ENCODE results near the gene CTR9. TPM values are rescaled to one million over a fixed set of nuclear protein-coding genes. Genes with fewer than 3 reads are reported as not detected.

The CTR9 gene
- total and polyA plus RNA-seq, 2 of the 13 experiments (the other 11 are each of a cell fraction or from before 2014, with no cell fraction given), result 6.6 to 22.1 TPM

DNA sequence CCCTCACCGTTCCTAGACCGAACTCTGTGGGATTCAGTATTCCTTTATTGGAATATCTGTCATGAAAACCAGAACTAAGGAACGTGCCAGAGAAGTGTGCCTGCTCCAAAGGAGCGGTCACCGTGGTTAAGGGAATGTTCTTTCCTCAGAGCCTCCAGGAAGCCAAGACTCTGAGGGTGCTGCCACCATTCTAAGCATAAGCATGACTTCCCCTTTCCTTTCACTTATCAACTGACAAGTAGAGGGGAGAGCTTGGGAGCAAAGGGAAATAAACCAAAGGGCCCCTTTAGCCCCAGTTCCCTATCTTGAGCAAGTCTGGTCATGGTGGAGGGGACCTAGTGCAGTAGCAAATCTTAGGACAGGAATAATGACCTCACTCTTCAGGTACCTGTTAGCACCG, 26.8 kb downstream of the CTR9 start (continued):
- TF ChIP-seq, protein P1, sequence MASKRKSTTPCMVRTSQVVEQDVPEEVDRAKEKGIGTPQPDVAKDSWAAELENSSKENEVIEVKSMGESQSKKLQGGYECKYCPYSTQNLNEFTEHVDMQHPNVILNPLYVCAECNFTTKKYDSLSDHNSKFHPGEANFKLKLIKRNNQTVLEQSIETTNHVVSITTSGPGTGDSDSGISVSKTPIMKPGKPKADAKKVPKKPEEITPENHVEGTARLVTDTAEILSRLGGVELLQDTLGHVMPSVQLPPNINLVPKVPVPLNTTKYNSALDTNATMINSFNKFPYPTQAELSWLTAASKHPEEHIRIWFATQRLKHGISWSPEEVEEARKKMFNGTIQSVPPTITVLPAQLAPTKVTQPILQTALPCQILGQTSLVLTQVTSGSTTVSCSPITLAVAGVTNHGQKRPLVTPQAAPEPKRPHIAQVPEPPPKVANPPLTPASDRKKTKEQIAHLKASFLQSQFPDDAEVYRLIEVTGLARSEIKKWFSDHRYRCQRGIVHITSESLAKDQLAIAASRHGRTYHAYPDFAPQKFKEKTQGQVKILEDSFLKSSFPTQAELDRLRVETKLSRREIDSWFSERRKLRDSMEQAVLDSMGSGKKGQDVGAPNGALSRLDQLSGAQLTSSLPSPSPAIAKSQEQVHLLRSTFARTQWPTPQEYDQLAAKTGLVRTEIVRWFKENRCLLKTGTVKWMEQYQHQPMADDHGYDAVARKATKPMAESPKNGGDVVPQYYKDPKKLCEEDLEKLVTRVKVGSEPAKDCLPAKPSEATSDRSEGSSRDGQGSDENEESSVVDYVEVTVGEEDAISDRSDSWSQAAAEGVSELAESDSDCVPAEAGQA (IDR thresholded peaks at IDR 0.05; ENCODE audit: low read depth), result no peak
- TF ChIP-seq, protein P1 (CRISPR knock-in tag; IDR thresholded peaks at IDR 0.05; ENCODE audit: borderline replicate concordance), result no peak
- no peak for TF ChIP-seq ZNF136 (CRISPR knock-in tag; IDR thresholded peaks at IDR 0.05; ENCODE audit: low read depth)
- TF ChIP-seq ZNF543 (CRISPR knock-in tag; IDR thresholded peaks at IDR 0.05), result no peak
- no peak for TF ChIP-seq HNRNPK (IDR thresholded peaks at IDR 0.05; ENCODE audit: low read depth, low read length, poor library complexity, severe bottlenecking)

DNA sequence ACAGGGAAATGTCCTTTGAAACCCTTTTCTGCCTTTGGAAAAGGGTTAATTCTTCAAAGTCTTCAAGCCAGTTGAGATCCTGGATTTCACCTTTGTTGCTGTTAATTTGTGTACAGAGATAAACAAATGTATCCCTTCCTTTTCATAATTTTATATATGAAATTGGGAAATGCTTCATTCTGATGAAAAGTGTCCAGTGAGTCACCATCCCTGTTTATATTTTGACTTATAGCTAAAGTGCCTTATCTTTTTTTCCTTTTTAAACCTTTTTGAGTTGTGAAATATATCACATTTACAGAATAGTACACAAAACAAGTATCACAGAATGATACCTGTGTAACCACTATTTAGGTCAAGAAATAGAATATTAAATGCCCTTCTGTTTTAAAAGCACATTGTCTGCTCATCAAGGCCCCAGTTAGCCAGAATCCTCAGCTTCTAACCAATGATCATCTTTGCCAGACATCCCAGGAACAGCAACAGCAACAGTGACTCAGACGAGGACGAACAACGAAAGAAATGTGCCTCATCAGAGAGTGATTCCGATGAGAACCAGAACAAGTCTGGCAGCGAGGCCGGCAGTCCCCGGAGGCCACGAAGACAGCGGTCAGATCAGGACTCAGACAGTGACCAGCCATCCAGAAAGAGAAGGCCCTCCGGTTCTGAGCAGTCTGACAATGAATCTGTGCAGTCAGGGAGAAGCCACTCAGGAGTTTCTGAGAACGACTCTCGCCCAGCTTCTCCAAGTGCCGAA, 27.3 kb downstream of the CTR9 start:
- no peak overlapping the region for H2AFZ ChIP-seq (ENCODE audit: low read length)
- CTCF ChIA-PET (ENCODE audit: low intra/inter-chr PET ratio, low total read pairs), result no interaction called here
- H3K36me3 ChIP-seq (replicated peaks in 1 of 2; ENCODE audit: control insufficient read depth in 1 of 2, insufficient read depth in 2 of 2, low read length in 2 of 2), result peaks cover 12 to 30% of the 10 kb centered on the region in 2 experiments
- in situ Hi-C loops (cut with HindIII; ENCODE audit: extremely low pct_ligation_motif_present, low pct_unique_long_range_greater_than_20kb), result loop anchor here (10.0 kb wide), 1 partner anchor 1016 kb away; no protein-coding TSS in a partner anchor
- no peak overlapping the region for H3K4me2 ChIP-seq (ENCODE audit: low read depth, low read length)
- no peak overlapping the region for H3K9ac ChIP-seq (ENCODE audit: insufficient read depth, low read depth, low read length)
- H4K20me1 ChIP-seq (ENCODE audit: insufficient read depth, low read length), result no peaks in the 10 kb centered on the region
- peaks cover 17% of the 10 kb centered on the region for H3K4me1 ChIP-seq (ENCODE audit: insufficient read depth, low read length)
- intact Hi-C loops (cut with micrococcal nuclease; ENCODE audit: unreplicated experiment), result no loop called here
- BruUV-seq (replicated peaks), result no TSS peak
- H3K27ac ChIP-seq (ENCODE audit: extremely low read length, insufficient read depth, low read length), result no peak overlapping the region
- ATAC-seq (no peak), FAIRE-seq (no peak), DNase-seq (ENCODE audit: low spot score) (no peak)
- 98% methylated on average over 13 of the region's 13 CpGs for WGBS (ENCODE audit: low lambda C conversion rate)
- H3K27me3 ChIP-seq (ENCODE audit: control insufficient read depth in 1 of 2, insufficient read depth in 2 of 2, low read length in 2 of 2), result no peaks in the 10 kb centered on the region
- no peaks in the 10 kb centered on the region for H3K79me2 ChIP-seq (ENCODE audit: insufficient read depth, low read length)
- H3K9me3 ChIP-seq (ENCODE audit: low read length), result no peaks in the 10 kb centered on the region
- POLR2A ChIA-PET, result interaction anchor here (1.4 kb wide), 1 partner anchor 31 kb away, joined by 13 read pairs; the partner anchor contains the start of gene EIF4G2
- H3K4me3 ChIP-seq (replicated peaks in 1 of 3; ENCODE audit: insufficient read depth in 1 of 3, low read depth in 2 of 3, low read length in 3 of 3), result no peak overlapping the region
- TF ChIP-seq ZNF572 (CRISPR knock-in tag; IDR thresholded peaks at IDR 0.05), result no peak
- no peak for TF ChIP-seq U2AF1 (optimal IDR thresholded peaks at IDR 0.05; ENCODE audit: low read depth, low read length)
- TF ChIP-seq RFX5 (IDR thresholded peaks at IDR 0.05; ENCODE audit: low read depth, low read length), result no peak
- TF ChIP-seq GATAD2A (CRISPR knock-in tag; IDR thresholded peaks at IDR 0.05), result no peak
- no peak for TF ChIP-seq FOXC1 (CRISPR knock-in tag; IDR thresholded peaks at IDR 0.05; ENCODE audit: borderline replicate concordance)
- no peak for TF ChIP-seq KDM5A (IDR thresholded peaks at IDR 0.05; ENCODE audit: borderline replicate concordance, low read length)
- TF ChIP-seq, protein P2, sequence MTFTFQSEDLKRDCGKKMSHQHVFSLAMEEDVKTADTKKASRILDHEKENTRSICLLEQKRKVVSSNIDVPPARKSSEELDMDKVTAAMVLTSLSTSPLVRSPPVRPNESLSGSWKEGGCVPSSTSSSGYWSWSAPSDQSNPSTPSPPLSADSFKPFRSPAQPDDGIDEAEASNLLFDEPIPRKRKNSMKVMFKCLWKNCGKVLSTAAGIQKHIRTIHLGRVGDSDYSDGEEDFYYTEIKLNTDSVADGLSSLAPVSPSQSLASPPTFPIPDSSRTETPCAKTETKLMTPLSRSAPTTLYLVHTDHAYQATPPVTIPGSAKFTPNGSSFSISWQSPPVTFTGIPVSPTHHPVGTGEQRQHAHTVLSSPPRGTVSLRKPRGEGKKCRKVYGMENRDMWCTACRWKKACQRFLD (CRISPR knock-in tag; IDR thresholded peaks at IDR 0.05; ENCODE audit: borderline replicate concordance), result no peak
- TF ChIP-seq, protein P3, sequence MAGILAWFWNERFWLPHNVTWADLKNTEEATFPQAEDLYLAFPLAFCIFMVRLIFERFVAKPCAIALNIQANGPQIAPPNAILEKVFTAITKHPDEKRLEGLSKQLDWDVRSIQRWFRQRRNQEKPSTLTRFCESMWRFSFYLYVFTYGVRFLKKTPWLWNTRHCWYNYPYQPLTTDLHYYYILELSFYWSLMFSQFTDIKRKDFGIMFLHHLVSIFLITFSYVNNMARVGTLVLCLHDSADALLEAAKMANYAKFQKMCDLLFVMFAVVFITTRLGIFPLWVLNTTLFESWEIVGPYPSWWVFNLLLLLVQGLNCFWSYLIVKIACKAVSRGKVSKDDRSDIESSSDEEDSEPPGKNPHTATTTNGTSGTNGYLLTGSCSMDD (CRISPR knock-in tag; IDR thresholded peaks at IDR 0.05), result no peak
- no peak for TF ChIP-seq RCOR2 (CRISPR knock-in tag; IDR thresholded peaks at IDR 0.05)
- no peak for TF ChIP-seq ZNF839 (CRISPR knock-in tag; IDR thresholded peaks at IDR 0.05; ENCODE audit: borderline replicate concordance)

Measured in HepG2 (cell line).